ENCODE data around the gene ZNF532.
"Not testable (repeated sequence)": the region's sequence is repeated elsewhere in the genome, so short reads cannot be mapped to it uniquely, and the experiment has no call there.

Gene ZNF532

GRCh38 chr18:59011786-59012185, 147.1 kb downstream of the ZNF532 start:
- no peak for DNase-seq

- no peak for DNase-seq
These were observed 148.4 kb downstream of the ZNF532 start for GRCh38 chr18:59012815-59013705.

- no peak for DNase-seq
These were observed 149.1 kb downstream of the ZNF532 start for GRCh38 chr18:59013744-59014143.

GRCh38 chr18:59015531-59016152, 151.0 kb downstream of the ZNF532 start:
- DNase-seq: no peak

GRCh38 chr18:59021500-59021899, 156.8 kb downstream of the ZNF532 start:
- DNase-seq: no peak

GRCh38 chr18:59022167-59022945, 157.7 kb downstream of the ZNF532 start:
- no peak for DNase-seq

GRCh38 chr18:59024829-59025228, 160.2 kb downstream of the ZNF532 start:
- no peak for DNase-seq

- DNase-seq: not testable (repeated sequence)
These were observed 160.9 kb downstream of the ZNF532 start for GRCh38 chr18:59025532-59025931.

- no peak for DNase-seq
These were observed 161.7 kb downstream of the ZNF532 start for GRCh38 chr18:59026364-59026763.

- no peak for DNase-seq
These were observed 162.2 kb downstream of the ZNF532 start for GRCh38 chr18:59026831-59027410.

GRCh38 chr18:59029663-59030429, 165.2 kb downstream of the ZNF532 start:
- no peak for DNase-seq

- no peak for DNase-seq
These were observed 167.6 kb downstream of the ZNF532 start for GRCh38 chr18:59032308-59032707.

- no peak for DNase-seq
These were observed 168.7 kb downstream of the ZNF532 start for GRCh38 chr18:59033359-59033758.

GRCh38 chr18:59033974-59034373, 169.3 kb downstream of the ZNF532 start:
- DNase-seq: no peak

- DNase-seq: no peak
These were observed 170.9 kb downstream of the ZNF532 start for GRCh38 chr18:59035591-59035990.

Measured in activated T-cell treated with anti-CD3 and anti-CD28 coated beads, Interleukin-2, amount 50 U/mL, for 1 hour (primary cell).